Right lobe of liver (tissue), 6 donors: Measurements from ENCODE around the gene AP5Z1. TPM values are rescaled to one million over a fixed set of nuclear protein-coding genes. Genes with fewer than 3 reads are reported as not detected.

ENCODE experiments used
- ATAC-seq, 4 donors: fragments of 200-7000 bp; cut with Tn5 transposase; one replicate each; pipeline ENCODE4 v1.9.1; 2020; ENCODE audit warnings: mild to moderate bottlenecking in 4 of 4, moderate library complexity in 4 of 4
- DNase-seq, 3 donors: peaks; one replicate each; pipeline ENCODE4 v3.0.0-alpha.2; 2020
- H3K27ac ChIP-seq, 3 donors: fragments of 200-600 bp; one replicate each; pipeline ENCODE4 v1.8.0; 2022
- H3K27me3 ChIP-seq, 2 donors: fragments of 200-600 bp; one replicate each; pipeline ENCODE4 v1.8.0; 2022
- H3K36me3 ChIP-seq, 4 donors: fragments of 200-600 bp; sonication (generic) in 1 of 4; one replicate each; pipeline versions ENCODE4 v1.5.1 to v1.8.0; 2017 to 2022; ENCODE audit warnings: control low read depth in 1 of 4
- H3K4me1 ChIP-seq, 4 donors: fragments of 200-600 bp; sonication (generic) in 1 of 4; one replicate each; pipeline versions ENCODE4 v1.5.1 to v1.8.0; 2017 to 2022; ENCODE audit warnings: control low read depth in 1 of 4
- H3K4me3 ChIP-seq, 3 donors: fragments of 200-600 bp; one replicate each; pipeline ENCODE4 v1.8.0; 2022
- H3K9me3 ChIP-seq, 4 donors: fragments of 200-600 bp; sonication (generic) in 1 of 4; one replicate each; pipeline versions ENCODE4 v1.5.1 to v1.8.0; 2017 to 2022; ENCODE audit warnings: control low read depth in 1 of 4
- CTCF ChIP-seq, 4 donors: fragments of 200-600 bp in 3 of 4; fragments of 450-650 bp in 1 of 4; IDR thresholded peaks; one replicate each; pipeline versions ENCODE4 v1.5.1 to v1.8.0; 2016 to 2022; ENCODE audit warnings: antibody characterized with exemption in 4 of 4, mild to moderate bottlenecking in 2 of 4
- POLR2A ChIP-seq: fragments of 450-650 bp; IDR thresholded peaks from one replicate; pipeline ENCODE4 v1.6.1; 2017; ENCODE audit warnings: antibody characterized with exemption, mild to moderate bottlenecking
- WGBS: methylation state at CpG from one replicate; pipeline ENCODE4 v1.1.6; 2018; ENCODE audit warnings: low coverage, low lambda C conversion rate; ENCODE audit not compliant: insufficient coverage; ENCODE audit errors: missing lambda C conversion rate; 5-methylcytosine and 5-hydroxymethylcytosine counted together
- intact Hi-C, 2 donors: fragments of 100-400 bp; cut with DNase I; formaldehyde crosslinking; loops; one replicate each; pipeline versions ENCODE4 v1.11.2 to v1.14.1; 2022
- total RNA-seq, 6 experiments: library from RNA; depleted of rRNA in 2 of 6; stranded (reverse); fragments of >200 nt in 2 of 6; fragmentation: NEBNext Ultra II Directional in 3 of 6; extraction: Animal tissue kit (Norgen Biotek cat#: 25700) in 3 of 6; gene quantifications; one replicate each; pipeline versions ENCODE4 v1.1.0 to v1.2.4, GENCODE V29; 2016 to 2023
- donor health status: DM: no; HTN: yes; CAD: no.
- donor health status: DM: no; HTN: no; CAD: no.
- donor health status: DM: no; HTN: no; CAD: no.
- donor health status: DM: no; HTN: yes; CAD: no.
- donor health status: DM: no; HTN: yes; CAD: no.

Gene AP5Z1
- total RNA-seq, 6 experiments from 2014 or later, result 9.7 to 23.6 (median 14.2) TPM

- Histone ChIP-seq H3K4me3 (peak overlapping the region; percentile 93 to 99 (median 98)), H3K27me3 (no peaks in the 10 kb centered on the region), H3K36me3 (peaks cover 0 to 5% (median 2%) of the 10 kb centered on the region in 4 donors), H3K4me1 (peaks cover 0 to 22% (median 8%) of the 10 kb centered on the region in 4 donors), H3K27ac (peak overlapping the region; percentile 95 to 96 (median 95)), H3K9me3 (no peaks in the 10 kb centered on the region)
- peak; percentile 24 to 36 (median 26) for ATAC-seq
- no peak for TF ChIP-seq POLR2A
- TF ChIP-seq CTCF (IDR thresholded peaks at IDR 0.05), result no peak
- WGBS, result 30% methylated on average over 21 of the region's 32 CpGs
- intact Hi-C loops, result no loop called here
- no peak for DNase-seq
These were observed 613 bp downstream of the AP5Z1 start for GRCh38 chr7:4775848-4776623.

DNA sequence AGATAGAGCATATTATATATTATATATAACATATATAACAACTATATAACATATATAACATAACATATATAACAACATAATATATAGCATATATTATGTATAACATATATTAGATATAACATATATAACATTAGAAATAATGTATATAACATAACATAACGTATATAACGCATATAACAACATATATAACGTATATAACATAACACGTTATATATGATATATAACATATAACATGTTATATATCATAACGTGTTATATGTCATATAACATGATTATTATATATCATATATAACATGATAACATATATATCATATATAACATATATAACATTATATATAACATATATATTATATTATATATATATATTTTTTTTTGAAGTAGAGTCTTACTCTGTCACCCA, 3.7 kb downstream of the AP5Z1 start:
- intact Hi-C loops, result no loop called here
- ATAC-seq (no peak), DNase-seq (no peak)
- Histone ChIP-seq H3K4me3 (no peak overlapping the region), H3K36me3 (peaks cover 0 to 34% (median 10%) of the 10 kb centered on the region in 4 donors), H3K27me3 (no peaks in the 10 kb centered on the region), H3K27ac (no peak overlapping the region), H3K4me1 (peaks cover 0 to 18% (median 8%) of the 10 kb centered on the region in 4 donors), H3K9me3 (no peaks in the 10 kb centered on the region)
- 79% methylated on average over 5 of the region's 5 CpGs for WGBS
- no peak for TF ChIP-seq POLR2A
- no peak for TF ChIP-seq CTCF (IDR thresholded peaks at IDR 0.05)

GRCh38 chr7:4781366-4782069, 6.1 kb downstream of the AP5Z1 start:
- Histone ChIP-seq H3K36me3 (peaks cover 3 to 55% (median 13%) of the 10 kb centered on the region in 4 donors), H3K27me3 (no peaks in the 10 kb centered on the region), H3K9me3 (no peaks in the 10 kb centered on the region), H3K4me3 (no peak overlapping the region), H3K4me1 (peaks cover 0 to 7% (median 3%) of the 10 kb centered on the region in 4 donors), H3K27ac (no peak overlapping the region)
- intact Hi-C loops, result no loop called here
- 100% methylated on average over 1 of the region's 27 CpGs for WGBS
- DNase-seq (no peak), ATAC-seq (no peak)
- TF ChIP-seq POLR2A (no peak), CTCF (IDR thresholded peaks at IDR 0.05) (no peak)

GRCh38 chr7:4782333-4783291, 7.2 kb downstream of the AP5Z1 start:
- ATAC-seq (no peak), DNase-seq (no peak)
- H3K4me1 ChIP-seq, result no peaks in the 10 kb centered on the region
- TF ChIP-seq CTCF (IDR thresholded peaks at IDR 0.05) (no peak), POLR2A (no peak)
- H3K27me3 ChIP-seq, result no peaks in the 10 kb centered on the region
- 89% methylated on average over 3 of the region's 36 CpGs for WGBS
- H3K4me3 ChIP-seq, result no peak overlapping the region
- H3K9me3 ChIP-seq, result no peaks in the 10 kb centered on the region
- intact Hi-C loops, result no loop called here
- H3K36me3 ChIP-seq, result peaks cover 3 to 66% (median 17%) of the 10 kb centered on the region in 4 donors
- no peak overlapping the region for H3K27ac ChIP-seq
